GM21825 (cell line): ENCODE data around the gene TMEM128.
"Not testable (repeated sequence)": the region's sequence is repeated elsewhere in the genome, so short reads cannot be mapped to it uniquely, and the experiment has no call there.

ENCODE experiments used
- ATAC-seq: cut with Tn5 transposase; IDR thresholded peaks from one replicate; pipeline ENCODE4 v1.9.1; 2021; ENCODE audit warnings: mild to moderate bottlenecking, moderate library complexity; ENCODE audit not compliant: unreplicated experiment

The TMEM128 gene

DNA sequence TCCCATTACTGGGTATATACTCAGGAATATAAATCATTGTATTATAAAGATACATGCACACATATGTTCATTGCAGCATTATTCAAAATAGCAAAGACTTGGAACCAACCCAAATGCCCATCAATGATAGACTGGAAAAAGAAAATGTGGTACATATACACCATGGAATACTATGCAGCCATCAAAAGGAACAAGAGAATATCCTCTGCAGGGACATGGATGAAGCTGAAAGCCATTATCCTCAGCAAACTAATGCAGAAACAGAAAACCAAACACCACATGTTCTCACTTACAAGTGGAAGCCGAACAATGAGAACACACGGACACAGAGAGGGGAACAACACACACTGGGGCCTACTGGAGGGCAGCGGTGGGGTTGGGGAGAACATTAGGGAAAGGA is 9.7 kb upstream of the TMEM128 start:
- ATAC-seq, result not testable (repeated sequence)

DNA sequence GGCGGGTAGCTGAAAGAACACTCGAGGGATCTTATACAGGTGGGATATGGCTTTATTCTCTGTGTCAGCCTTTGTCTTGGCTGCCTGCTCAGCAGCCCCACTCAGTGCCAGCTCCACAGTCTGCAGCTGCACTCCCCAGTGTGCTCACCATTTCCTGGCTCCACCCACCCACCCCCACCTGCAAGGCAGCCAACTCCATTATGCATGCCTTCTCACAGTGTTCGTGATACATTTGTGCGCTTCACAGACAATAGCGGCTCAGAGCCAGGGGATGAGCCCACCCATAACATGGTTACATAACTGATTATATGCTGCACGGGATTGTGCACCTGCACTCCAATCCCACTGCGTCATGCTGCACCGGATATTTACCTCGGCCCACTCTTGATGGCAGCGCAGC is 8.8 kb upstream of the TMEM128 start:
- ATAC-seq, result no peak

DNA sequence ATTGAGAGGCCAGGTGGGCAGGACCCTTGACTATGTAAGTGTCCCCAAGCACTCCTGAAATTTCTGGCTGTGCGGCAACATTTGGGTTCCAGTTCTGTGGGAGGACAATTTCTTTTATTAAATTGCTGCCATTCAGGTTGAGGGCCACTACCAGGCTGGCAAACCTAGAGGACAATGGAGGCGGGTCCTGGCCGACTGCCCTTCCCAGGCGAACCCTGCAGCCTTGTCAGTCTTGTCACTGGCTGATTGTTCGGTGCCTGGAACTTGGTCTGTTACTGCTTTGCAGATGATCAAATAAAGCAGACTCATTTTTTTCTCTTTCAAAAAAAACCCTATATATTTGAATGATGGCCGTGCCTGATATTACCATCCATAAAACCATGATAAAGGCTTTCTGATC is 6.6 kb upstream of the TMEM128 start:
- ATAC-seq, result no peak

DNA sequence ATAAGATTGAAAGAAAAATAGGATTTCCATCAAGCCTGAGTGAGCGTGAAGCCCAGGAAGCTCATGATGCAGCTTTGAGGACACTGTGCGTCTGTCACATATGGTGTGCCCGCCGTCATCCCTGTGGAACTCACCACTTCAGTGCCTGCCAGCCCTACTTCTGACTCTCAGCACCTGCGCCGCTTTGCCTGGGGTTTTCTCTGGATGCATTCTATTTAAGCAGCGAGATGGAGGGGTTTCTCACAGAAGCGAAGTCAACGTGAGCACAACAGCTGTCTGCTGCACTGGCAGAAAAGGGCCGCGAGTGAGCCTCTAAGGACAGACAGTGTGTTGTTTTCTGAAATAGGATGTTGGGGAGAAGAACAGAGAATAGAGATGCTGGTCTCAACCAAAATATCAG is 6.2 kb upstream of the TMEM128 start:
- no peak for ATAC-seq

DNA sequence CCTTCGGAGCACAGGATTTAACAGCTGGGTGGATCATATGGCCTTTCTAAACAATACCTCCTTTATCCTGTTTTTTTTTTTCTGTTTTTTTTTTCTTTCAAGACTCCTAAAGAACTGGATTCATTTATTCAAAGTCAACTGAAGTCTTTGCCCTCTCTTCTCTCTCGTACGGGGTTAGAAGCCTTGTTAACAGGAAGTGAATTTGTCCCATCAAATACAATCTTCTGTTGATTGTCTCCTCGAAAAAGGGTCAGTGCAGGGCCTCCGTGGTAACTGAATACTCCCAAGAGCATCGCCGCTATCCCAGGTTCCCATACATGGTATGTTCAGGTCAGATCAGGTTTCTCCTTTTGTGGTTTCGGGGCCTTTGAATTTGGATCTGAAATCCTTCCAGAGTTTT is 1.8 kb upstream of the TMEM128 start:
- ATAC-seq, result no peak

DNA sequence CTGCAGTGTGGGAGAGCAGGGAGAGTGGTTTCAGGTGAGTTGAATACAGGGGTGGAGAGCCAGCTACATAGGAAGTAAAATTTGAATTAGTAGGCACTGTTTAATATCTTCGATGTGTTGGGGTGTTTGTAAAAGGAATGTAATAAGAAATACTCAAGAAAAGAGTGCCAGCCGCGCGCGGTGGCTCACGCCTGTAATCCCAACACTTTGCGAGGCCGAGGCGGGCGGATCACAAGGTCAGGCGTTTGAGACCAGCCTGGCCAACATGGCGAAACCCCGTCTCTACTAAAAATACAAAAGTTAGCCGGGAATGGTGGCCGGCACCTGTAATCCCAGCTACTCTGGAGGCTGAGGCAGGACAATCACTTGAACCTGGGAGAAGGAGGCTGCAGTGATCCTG is 1.3 kb upstream of the TMEM128 start:
- ATAC-seq, result not testable (repeated sequence)

DNA sequence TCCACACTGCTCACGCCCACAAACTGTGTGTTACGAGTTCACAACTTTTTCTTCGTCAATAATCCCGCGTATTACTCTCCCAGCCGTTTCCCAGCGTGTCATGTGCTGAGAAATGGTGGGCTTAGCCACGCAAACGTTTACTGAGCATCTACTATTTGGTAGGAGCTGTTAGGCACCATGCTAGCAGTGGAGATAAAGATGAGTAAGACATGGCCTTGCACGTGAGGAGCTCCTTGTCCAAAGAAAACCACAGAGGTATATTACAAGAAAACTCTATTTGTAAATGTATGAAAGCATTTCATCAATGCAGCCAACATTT is 821 bp upstream of the TMEM128 start:
- ATAC-seq, result no peak

DNA sequence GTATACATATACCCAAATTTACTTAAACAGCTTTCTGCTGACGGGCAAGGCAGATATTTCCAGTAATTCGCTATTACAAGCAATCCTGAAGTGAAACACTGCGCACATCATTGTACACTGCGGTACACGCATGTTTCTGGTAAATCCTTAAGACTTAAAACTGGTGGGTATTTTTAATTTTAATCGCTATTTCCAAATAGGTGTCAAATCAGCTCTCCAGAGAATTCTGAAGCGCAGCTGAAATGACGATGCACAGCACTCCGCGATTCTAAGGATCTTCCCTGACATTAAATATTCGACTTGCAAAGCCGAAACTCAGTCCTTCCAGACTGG is 361 bp downstream of the TMEM128 start:
- no peak for ATAC-seq

DNA sequence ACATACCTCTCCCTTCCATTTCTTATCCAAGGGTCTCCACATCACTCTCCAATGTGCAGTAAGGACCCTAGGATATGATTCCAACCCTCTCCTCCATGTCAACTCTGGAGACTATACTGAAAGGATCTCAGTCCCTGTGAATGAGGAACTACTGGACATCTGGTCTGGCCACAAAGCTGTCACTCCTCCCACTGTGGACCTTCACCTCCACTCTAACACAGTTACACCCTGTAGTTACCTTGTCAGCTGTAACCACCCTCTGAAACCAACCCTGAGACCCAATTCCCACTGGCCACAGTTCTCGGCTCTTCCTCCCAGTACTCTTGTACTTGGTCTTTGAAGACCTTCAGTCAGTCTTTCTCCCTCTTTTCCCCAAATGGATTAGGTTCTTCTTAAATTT is 2.9 kb downstream of the TMEM128 start:
- no peak for ATAC-seq

DNA sequence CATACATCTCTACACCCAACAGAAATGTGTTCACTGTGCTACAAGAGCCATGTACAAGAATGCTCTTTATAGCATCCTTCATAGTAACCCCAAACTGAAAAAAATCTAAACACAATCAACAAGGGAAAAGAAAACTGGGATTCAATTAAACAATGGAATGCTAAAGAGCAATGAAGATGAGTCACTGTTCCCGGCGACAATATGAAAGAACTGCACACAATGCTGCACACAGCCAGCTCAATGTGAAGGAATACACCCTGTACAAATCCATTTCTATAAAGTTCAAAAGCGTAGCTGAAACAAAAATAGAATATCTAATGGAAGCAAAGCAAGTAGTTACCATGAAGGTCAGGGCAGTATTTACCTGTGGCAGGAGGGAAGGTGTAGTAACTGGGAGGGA is 8.5 kb downstream of the TMEM128 start:
- not testable (repeated sequence) for ATAC-seq

DNA sequence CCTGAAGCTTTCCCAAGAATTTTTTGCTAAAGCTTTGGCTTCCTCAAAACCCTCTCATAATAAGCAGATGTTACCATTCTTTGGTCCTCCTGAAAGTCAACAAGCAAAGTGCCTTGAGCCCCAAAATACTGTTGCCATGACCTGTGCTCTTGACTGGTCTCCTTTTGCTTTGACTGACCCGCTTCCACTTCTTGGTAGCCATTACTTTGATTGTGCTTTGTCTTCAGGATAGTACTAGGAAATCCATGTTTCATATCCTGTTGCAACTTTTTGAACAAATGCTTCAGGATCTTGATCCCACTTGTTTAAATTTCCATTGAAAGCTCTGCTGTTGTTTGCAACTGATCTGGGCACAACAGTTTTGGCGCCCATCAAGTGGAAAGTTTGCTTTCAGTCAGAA is 14.4 kb downstream of the TMEM128 start:
- no peak for ATAC-seq

DNA sequence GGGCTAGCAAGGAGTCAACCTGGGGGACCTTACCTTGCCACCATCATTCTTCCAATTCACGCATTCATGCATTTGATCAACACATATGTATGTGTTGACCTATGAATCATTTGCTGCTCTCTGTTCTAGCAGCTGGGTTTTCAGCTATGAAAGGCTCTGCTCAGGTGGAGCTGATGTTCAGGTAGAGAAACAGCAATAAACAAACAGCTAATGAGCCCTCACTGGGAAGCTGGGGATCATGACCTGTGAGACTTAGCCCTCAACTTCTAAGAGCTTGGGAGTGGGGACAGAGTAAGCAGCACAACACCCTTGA is 19.7 kb downstream of the TMEM128 start:
- ATAC-seq, result no peak

DNA sequence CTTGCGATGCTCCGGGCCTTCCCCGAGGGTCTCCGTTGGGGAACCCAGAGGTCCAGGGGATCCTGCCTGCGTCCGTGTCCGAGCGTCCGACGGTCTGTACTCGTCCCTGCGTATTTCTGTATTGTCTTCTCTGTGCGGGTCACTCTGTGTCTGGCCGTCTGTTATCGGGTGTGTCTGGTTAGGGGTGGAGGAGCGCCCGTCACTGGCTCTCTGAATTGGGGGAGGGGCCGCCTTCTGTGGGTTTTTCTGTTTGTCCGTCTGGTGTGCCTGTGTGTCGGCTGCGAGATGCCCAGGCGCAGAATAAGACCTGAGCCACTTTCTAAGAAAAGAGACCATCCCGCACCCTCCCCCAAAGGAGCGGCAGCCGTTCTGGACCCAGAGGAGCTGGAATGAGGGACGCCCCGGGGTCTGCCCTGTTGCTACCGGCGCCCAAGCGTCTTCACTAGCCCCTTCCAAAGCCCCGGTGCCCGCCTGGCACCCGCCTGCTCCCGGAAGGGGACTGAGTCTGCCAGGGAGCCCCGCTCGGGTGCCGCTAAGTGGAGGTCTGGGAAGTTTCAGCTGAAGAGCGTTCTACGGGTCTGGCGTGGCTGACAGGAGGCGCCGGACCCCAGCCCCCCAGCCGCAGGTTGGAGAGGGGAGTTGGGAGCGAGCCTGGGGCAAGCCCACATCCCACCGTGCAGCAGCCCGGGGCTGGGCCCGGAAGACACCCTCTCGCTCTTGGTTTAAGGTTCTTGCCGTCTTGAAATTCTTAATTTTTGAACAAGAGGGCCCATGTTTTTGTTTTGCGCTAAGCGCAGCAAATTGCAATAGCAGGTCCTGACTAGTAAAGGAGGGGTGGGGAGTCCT is 20.3 kb downstream of the TMEM128 start:
- no peak for ATAC-seq

DNA sequence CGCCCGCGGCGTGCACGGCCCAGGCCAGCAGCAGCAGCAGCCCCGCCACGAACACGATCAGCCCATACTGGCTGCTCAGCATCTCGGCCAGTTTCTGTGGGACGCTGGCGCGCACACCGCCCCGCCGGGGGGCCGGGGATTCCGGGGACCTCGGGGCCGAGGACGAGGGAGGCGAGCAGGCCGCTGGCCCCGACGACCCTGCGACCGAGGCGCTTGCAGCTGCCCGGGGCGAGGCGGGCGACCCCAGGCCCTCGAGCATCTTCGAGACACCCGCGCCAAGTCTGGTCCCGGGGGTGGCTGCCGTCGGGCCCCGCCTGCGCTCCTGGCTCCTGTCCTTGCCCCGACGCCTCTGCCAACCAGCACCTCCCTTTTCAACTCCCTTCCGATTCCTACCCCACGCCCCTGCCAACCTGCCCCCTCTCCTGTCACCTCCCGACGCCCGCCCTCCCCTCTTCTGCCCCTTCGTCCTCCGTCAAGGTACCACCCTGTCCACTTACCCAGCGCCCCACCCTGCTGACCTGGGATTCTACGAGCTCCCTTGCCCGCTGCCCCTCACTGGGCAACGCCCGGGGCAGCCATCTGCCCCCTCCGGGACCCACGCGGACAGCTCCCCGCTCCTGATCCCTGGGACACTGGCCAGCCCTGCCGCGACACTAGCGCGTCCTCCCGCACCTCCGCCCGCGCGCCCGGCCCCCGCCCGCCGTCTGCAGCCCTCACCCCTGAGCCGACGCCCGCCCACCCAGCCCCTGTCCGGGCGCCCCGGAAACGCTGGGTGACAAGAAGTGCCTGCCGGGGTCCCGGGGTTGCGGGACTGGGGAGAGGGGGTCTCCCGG is 21.2 kb downstream of the TMEM128 start, which contains the start of gene OTOP1:
OTOP1 (minus strand) TSS at position 324 of the 833 bp plus-strand sequence; CDS start at position 259, 65 bp downstream.
- ATAC-seq, result no peak

DNA sequence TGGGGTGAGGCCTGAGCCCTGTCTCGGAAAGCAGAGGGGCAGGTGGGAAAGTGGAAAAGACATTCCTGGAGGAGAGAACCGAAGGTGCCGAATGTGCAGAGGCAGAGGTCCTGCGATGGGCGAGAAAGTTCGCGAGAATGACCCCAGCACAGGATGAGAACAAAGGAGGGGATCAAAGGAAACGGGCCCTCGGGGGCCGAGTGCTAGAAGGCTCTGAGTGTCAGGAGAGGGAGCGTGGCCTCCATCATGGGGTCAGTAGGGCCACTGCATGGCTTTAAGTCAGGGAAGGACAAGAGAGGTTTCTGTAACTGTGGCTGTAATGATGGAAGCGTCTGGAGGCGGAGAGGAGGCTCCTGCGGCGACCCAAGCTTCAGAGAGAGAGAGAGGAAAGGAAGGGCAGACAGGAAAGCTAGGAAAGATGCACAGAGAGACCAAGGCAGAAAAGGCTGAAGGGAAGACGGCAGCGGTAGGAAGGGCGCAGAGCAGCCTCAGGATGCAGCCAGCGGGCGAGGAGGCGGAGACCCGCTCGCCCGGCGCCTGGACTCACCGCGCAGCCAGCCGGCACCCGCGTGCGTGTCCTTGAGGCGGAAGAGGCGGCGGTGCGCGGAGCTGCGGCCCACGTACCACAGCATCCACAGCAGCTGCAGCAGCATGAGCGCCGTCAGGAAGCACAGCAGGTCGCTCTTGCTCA is 22.0 kb downstream of the TMEM128 start:
- ATAC-seq, result no peak

DNA sequence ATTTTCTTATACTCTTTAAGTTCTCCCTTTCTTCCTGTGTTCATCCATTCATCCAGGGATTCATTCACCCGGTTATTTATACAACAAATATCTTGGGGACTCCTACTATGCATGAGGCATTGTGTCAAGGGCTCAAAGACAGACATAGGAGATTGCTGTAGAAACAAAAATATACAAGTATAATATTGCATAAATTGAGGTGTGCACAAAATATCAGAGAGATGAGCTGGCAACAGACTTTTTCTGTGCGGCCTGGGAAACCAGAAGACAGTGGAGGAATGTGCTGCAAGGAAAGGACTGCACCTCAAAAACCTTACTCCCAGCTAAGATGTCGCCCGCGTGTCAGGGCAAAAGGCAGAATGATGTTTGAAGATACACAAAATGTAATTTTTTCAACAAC is 30.9 kb downstream of the TMEM128 start:
- ATAC-seq, result no peak

DNA sequence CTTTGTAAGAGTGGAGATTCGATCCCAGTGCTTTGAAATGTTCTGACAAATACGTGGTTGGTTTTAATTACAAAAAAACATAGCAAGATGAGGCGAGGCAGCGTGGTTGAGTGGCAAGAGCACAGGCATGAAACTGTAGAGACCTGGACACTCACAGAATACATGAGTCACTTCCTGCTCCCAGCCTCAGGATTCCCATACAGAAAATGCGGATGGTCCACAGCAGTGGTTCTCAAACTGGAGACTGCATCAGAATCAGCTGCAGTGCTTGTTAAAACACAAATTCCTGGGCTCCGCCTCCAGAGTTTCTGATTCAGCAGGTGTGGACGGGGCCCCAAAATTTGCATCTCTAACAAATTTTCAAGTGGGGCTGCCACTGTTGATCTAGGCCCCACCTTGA is 31.4 kb downstream of the TMEM128 start:
- no peak for ATAC-seq

DNA sequence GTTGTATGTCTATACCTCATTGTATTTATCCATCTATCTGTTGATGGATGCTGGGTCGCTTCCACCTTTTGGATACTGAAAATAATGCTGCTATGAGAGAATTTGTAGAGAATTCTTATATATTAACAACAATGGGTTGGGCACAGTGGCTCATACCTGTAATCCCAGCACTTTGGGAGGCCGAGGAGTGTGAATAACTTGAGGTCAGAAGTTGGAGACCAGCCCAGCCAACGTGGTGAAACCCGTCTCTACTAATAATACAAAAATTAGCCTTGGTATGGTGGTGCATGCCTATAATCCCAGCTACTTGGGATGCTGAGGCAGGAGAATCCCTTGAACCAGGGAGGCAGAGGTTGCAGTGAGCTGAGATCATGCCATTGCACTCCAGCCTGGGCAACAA is 34.3 kb downstream of the TMEM128 start:
- ATAC-seq, result not testable (repeated sequence)

DNA sequence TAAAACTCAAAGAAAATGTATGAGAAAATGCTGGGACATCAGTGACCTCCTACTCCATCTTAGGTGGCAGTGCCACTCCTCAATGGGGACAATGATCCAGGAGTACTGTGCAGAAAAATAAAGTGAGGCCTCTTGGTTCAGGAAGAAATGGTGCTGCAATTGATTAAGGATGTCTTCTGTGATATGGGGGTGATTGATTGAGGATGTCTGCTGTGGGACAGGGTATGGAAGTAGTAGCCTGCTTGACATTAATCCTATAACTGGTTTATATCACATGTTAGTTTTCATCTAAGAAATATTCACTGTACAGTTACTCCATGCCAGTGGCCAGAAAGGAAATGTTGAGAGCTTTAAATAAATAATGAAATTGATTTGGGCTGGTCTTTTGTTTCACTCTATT is 41.8 kb downstream of the TMEM128 start:
- ATAC-seq, result no peak

DNA sequence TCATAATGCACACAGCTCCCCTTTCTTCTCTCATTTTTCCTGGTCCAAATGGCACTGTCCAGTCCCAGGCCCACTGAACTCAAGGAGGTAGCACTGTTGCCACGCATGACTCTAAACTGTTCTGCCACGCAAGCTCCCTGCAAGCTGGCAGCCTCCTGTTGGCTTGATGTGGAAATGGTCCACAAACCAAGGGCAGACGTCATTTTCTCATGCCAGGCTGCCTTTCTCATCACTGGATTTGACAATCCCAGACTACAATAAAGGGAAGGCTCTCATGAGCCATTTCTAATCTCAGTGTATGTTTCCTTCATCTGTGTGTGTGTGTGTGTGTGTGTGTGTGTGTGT is 43.6 kb downstream of the TMEM128 start:
- no peak for ATAC-seq

DNA sequence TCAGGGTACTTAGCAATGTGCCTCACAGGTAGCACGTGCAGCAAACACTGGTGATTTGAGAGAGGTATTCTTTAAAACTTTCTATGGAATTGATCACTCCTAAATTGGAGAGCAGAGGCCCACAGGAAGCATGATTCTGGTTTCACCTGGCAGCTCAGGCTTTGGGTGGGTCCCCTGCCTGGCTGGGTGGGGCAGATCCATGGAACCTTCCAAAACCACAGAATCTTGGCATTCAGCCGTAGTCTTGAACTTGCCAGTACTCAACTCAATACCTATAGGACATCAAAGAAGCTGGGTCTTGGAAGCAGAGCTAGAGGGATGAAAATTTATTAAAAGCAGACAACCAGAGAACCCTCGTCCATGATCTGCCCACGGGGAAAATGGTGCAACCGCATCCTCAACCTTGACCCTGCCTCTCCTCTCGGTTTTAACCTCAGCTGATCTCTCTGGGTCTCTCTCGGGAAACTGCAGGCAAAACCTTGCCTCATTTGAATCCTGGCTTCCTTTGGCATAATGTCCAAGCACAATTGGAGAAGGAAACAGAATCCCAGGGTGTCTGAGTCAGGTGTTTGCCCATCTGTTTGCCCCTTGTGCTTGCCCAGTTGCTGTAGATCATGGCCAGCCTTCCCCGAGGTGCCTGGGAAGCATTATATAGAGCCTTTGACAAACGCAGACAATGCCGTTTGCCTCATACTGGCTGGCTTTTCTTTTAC is 44.2 kb downstream of the TMEM128 start:
- no peak for ATAC-seq
